Fibroblast of lung (primary cell): Measurements from ENCODE around the gene UNC79. TPM values are rescaled to one million over a fixed set of nuclear protein-coding genes. Genes with fewer than 3 reads are reported as not detected.
"Not testable (repeated sequence)": the region's sequence is repeated elsewhere in the genome, so short reads cannot be mapped to it uniquely, and the experiment has no call there.

Experiments
- DNase-seq, 2 donors: peaks; one replicate each; pipeline versions ENCODE4 v3.0.0 to v3.0.0-alpha.2; 2010; ENCODE audit warnings: low read depth in 2 of 2
- H2AFZ ChIP-seq: 2 replicates; pipeline ENCODE4 v1.5.1; 2012; ENCODE audit warnings: low read length, control low read depth, inconsistent platforms
- H3K27ac ChIP-seq: 2 replicates; pipeline ENCODE4 v1.5.1; 2011; ENCODE audit warnings: low read length, control low read depth; ENCODE audit not compliant: insufficient read depth
- H3K27me3 ChIP-seq: 2 replicates; pipeline ENCODE4 v1.5.1; 2011; ENCODE audit warnings: mild to moderate bottlenecking, low read length; ENCODE audit not compliant: control insufficient read depth, insufficient read depth
- H3K36me3 ChIP-seq: 2 replicates; pipeline ENCODE4 v1.5.1; 2011; ENCODE audit warnings: low read length; ENCODE audit not compliant: control insufficient read depth, insufficient read depth
- H3K4me1 ChIP-seq: 2 replicates; pipeline ENCODE4 v1.5.1; 2011; ENCODE audit warnings: low read length; ENCODE audit not compliant: control insufficient read depth, insufficient read depth; ENCODE audit errors: extremely low read depth
- H3K4me2 ChIP-seq: 2 replicates; pipeline ENCODE4 v1.5.1; 2011; ENCODE audit warnings: low read length, control low read depth; ENCODE audit not compliant: insufficient read depth; ENCODE audit errors: extremely low read depth
- H3K4me3 ChIP-seq, 4 experiments: fragments of 200-600 bp in 1 of 4; sonication (generic) in 1 of 4; replicated peaks in 1 of 4; 2 replicates each; pipeline ENCODE4 v1.5.1; 2011 to 2016; ENCODE audit warnings: low read length in 4 of 4, low read depth in 3 of 4, mild to moderate bottlenecking in 3 of 4, control low read depth in 2 of 4, inconsistent platforms in 1 of 4, mixed read lengths in 1 of 4; ENCODE audit not compliant: insufficient read depth in 1 of 4; ENCODE audit errors: control extremely low read depth in 1 of 4
- H3K79me2 ChIP-seq: 2 replicates; pipeline ENCODE4 v1.5.1; 2012; ENCODE audit warnings: mild to moderate bottlenecking, low read length, inconsistent platforms; ENCODE audit not compliant: control insufficient read depth, insufficient read depth
- H3K9ac ChIP-seq: 2 replicates; pipeline ENCODE4 v1.5.1; 2011; ENCODE audit warnings: mild to moderate bottlenecking, low read length, control low read depth; ENCODE audit not compliant: insufficient read depth
- H3K9me3 ChIP-seq: 2 replicates; pipeline ENCODE4 v1.5.1; 2012; ENCODE audit warnings: low read depth, low read length; ENCODE audit not compliant: control insufficient read depth, insufficient read depth
- H4K20me1 ChIP-seq: 2 replicates; pipeline ENCODE4 v1.5.1; 2011; ENCODE audit warnings: low read length; ENCODE audit not compliant: control insufficient read depth, insufficient read depth; ENCODE audit errors: extremely low read depth
- EZH2 ChIP-seq: IDR thresholded peaks from 2 replicates; pipeline ENCODE4 v1.5.1; 2012; ENCODE audit warnings: low read length, control low read depth, mild to moderate bottlenecking; ENCODE audit errors: missing control alignments
- polyA minus RNA-seq: library from RNA; depleted of rRNA, polyadenylated mRNA; stranded (reverse); fragments of >200 nt; gene quantifications from 2 replicates; pipeline ENCODE4 v1.2.3, GENCODE V29; 2011; ENCODE audit warnings: low replicate concordance
- polyA plus RNA-seq, 2 donors: library from polyadenylated mRNA; depleted of rRNA in 1 of 2; stranded (reverse) in 1 of 2; unstranded in 1 of 2; fragments of >200 nt; gene quantifications; 2 replicates each; pipeline ENCODE4 v1.2.1, GENCODE V29; 2011 to 2012; ENCODE audit warnings: missing spikeins in 1 of 2
- total RNA-seq: library from RNA; depleted of rRNA; stranded (reverse); fragments of >200 nt; gene quantifications from 2 replicates; pipeline ENCODE4 v1.2.1, GENCODE V29; 2014
- TF ChIP-seq, protein P1 (sequence below), 2 donors: IDR thresholded peaks in 1 of 2; conservative IDR thresholded peaks in 1 of 2; 1 replicate in 1 of 2; 2 replicates in 1 of 2; pipeline ENCODE4 v1.5.1; 2011 to 2012; ENCODE audit warnings: low read length in 2 of 2, control low read depth in 1 of 2, inconsistent platforms in 1 of 2, low read depth in 1 of 2, mild to moderate bottlenecking in 1 of 2

UNC79 gene
- total RNA-seq (0.17 and 0.26 TPM in 2 replicates), polyA plus RNA-seq (0.01 and 0.02 TPM in 2 replicates), polyA minus RNA-seq (not detected in 2 replicates)
- 0.01 TPM in 2 replicates for polyA plus RNA-seq (2012)

GRCh38 chr14:93430315-93431035 lies at the start of gene UNC79:
UNC79 (plus strand) TSS chr14:93430939; CDS start chr14:93431030, 91 bp downstream.
- H3K36me3 ChIP-seq = no peaks in the 10 kb centered on the region
- H3K4me2 ChIP-seq = no peak within 1 kb of the TSS
- no peak within 1 kb of the TSS for H3K9ac ChIP-seq
- H2AFZ ChIP-seq = no peak within 1 kb of the TSS
- peak within 1 kb of the TSS in 1 of 4 experiments; percentile 14 for H3K4me3 ChIP-seq
- TF ChIP-seq, protein P1, sequence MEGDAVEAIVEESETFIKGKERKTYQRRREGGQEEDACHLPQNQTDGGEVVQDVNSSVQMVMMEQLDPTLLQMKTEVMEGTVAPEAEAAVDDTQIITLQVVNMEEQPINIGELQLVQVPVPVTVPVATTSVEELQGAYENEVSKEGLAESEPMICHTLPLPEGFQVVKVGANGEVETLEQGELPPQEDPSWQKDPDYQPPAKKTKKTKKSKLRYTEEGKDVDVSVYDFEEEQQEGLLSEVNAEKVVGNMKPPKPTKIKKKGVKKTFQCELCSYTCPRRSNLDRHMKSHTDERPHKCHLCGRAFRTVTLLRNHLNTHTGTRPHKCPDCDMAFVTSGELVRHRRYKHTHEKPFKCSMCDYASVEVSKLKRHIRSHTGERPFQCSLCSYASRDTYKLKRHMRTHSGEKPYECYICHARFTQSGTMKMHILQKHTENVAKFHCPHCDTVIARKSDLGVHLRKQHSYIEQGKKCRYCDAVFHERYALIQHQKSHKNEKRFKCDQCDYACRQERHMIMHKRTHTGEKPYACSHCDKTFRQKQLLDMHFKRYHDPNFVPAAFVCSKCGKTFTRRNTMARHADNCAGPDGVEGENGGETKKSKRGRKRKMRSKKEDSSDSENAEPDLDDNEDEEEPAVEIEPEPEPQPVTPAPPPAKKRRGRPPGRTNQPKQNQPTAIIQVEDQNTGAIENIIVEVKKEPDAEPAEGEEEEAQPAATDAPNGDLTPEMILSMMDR (conservative IDR thresholded peaks at IDR 0.05 in 1 of 2, IDR thresholded peaks at IDR 0.05 in 1 of 2; ENCODE audit: low read depth in 1 of 2, low read length in 2 of 2) = no peak
- no peak for TF ChIP-seq EZH2
- peak in 1 of 2 donors; percentile 30 for DNase-seq
- H3K79me2 ChIP-seq = no peaks in the 10 kb centered on the region
- H3K27me3 ChIP-seq = no peaks in the 10 kb centered on the region
- H4K20me1 ChIP-seq = no peaks in the 10 kb centered on the region
- H3K9me3 ChIP-seq = no peaks in the 10 kb centered on the region
- H3K4me1 ChIP-seq = no peaks in the 10 kb centered on the region
- H3K27ac ChIP-seq = no peak within 1 kb of the TSS

- no peak for TF ChIP-seq EZH2
- TF ChIP-seq, protein P1 (conservative IDR thresholded peaks at IDR 0.05 in 1 of 2, IDR thresholded peaks at IDR 0.05 in 1 of 2; ENCODE audit: low read depth in 1 of 2, low read length in 2 of 2) = no peak
- Histone ChIP-seq H3K27me3 (no peaks in the 10 kb centered on the region), H3K4me2 (no peak overlapping the region), H4K20me1 (no peaks in the 10 kb centered on the region), H3K27ac (no peak overlapping the region), H3K79me2 (no peaks in the 10 kb centered on the region), H2AFZ (no peak overlapping the region), H3K4me1 (no peaks in the 10 kb centered on the region), H3K9me3 (no peaks in the 10 kb centered on the region), H3K4me3 (no peak overlapping the region), H3K36me3 (no peaks in the 10 kb centered on the region), H3K9ac (no peak overlapping the region)
- DNase-seq = no peak
Observed at GRCh38 chr14:93381644-93382043, 49.1 kb upstream of the UNC79 start.

DNA sequence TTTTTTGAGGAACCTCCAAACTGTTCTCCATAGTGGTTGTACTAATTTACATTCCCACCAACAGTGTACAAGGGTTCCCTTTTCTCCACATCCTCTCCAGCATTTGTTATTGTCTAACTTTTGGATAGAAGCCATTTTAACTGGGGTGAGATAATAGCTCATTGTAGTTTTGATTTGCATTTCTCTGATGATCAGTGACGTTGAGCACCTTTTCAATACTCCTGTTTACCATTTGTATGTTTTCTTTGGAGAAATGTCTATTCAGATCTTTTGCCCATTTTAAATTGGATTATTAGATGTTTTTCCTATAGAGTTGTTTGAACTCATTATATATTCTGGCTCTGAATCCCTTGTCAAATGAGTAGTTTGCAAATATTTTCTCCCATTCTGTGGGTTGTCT lies 46.5 kb upstream of the UNC79 start:
- not testable (repeated sequence) for H4K20me1 ChIP-seq, H3K27ac ChIP-seq, H3K4me1 ChIP-seq, H3K9me3 ChIP-seq, H3K4me3 ChIP-seq, DNase-seq, H2AFZ ChIP-seq, H3K79me2 ChIP-seq, H3K4me2 ChIP-seq, H3K27me3 ChIP-seq, H3K9ac ChIP-seq, H3K36me3 ChIP-seq
